GM19035 (cell line): ENCODE results near the gene PILRB.
A peak's percentile ranks its signal among the peaks of the same experiment; 100 is the strongest.
"Not testable (repeated sequence)": the region's sequence is repeated elsewhere in the genome, so short reads cannot be mapped to it uniquely, and the experiment has no call there.

ENCODE experiments used
- ATAC-seq: cut with Tn5 transposase; IDR thresholded peaks from one replicate; pipeline ENCODE4 v1.9.1; 2021; ENCODE audit not compliant: unreplicated experiment

The PILRB gene

DNA sequence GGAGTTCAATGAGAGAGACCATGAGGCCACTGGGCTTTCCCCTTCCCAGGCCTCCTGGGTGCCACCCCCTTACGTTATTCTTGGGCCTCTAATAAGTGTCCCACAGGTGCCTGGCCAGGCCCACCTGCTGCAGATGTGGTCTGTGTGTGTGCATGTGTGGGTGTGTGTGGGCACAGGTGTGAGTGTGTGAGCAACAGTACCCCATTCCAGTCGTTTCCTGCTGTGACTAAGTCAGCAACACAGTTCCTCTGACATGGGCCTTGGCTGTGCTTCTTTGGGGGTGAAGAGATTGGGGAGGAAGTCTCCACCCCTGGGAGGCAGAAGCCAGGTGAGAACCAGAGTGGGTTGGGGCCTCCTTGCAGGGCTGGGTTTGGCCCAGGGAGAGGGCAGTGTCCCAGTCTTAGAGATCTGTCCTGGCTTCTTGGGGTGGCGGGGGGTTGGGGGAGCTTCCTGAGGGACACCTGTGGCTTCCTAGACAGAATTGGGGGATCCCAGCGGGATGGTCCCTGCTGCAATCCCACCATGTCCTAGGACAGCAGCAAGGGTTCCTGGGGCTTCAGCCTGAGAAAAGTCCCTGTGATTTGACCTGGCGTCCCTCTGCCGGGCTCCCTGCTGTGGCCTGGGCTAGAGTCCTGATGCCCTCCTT is 4.1 kb upstream of the PILRB start:
- ATAC-seq: no peak

- no peak for ATAC-seq
These were observed 1.4 kb upstream of the PILRB start for GRCh38 chr7:100356416-100357068.

DNA sequence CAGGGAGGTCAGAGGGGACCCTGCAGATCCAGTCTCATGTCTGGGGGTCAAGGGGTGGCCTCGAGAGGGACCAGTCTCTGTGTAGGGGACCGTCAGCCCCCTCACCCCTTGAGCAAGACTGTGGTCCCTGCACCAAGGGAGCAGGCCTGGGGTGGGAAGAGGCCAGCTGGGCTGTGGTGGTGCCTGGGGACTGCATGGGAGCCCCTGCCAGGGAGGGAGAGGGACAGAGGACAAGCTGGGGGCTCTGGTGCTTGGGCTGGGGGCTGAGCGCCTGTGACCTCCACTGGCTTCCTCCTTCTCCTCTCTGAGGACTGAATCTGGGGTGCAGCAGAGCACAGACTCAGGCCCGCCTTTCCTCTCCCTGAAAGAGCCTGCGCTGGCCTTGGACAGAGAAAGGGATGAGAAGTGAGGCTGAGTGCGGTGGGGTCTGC is 771 bp upstream of the PILRB start:
- no peak for ATAC-seq

DNA sequence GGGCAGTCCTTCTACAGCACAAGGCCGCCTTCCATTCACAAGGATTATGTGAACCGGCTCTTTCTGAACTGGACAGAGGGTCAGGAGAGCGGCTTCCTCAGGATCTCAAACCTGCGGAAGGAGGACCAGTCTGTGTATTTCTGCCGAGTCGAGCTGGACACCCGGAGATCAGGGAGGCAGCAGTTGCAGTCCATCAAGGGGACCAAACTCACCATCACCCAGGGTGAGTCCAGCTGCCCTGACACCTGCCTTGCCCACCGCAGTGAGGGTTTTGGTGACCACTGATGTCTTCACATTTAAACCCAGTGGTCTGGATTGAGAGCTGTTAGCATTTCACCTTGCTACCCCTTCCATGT is 918 bp downstream of the PILRB start:
- ATAC-seq: no peak

DNA sequence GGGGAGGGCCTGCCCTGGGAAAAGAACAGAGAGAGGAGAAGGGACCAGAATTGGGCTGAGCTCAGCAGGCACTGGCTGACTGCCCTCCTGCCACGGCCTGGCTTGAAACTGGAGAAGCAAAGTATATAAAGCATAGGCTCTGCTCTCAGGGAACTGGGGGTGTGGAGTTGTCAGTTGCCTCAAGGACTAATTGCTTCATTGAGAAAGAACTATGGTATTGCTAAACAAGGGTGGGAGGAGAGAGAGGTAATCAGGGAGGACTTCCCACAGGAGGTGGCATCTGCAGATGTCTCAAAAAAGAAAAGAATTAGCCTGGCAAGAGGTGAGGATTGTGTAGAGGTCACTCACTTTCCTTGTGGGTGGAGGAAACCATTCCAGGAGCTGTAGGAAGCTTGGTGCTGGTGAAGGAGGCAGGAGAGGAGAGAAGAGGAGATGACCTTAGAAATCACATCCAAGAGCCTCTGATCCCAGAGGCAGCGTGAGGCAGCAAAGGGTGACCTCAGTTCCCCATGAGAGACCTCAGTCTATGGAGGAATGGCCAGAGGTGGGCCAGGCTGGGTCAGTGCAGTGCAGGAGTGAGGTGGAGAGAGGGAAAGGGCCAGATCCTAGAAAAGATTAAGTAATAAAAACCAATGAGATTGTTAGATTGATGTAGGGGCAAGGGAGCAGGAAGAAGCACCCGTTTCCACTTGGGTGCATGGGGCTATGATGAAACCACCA is 2.4 kb downstream of the PILRB start:
- ATAC-seq: no peak

- ATAC-seq: no peak
These were observed 5.2 kb downstream of the PILRB start for GRCh38 chr7:100363098-100363497.

GRCh38 chr7:100363797-100364196 is 5.9 kb downstream of the PILRB start:
- ATAC-seq: not testable (repeated sequence)

DNA sequence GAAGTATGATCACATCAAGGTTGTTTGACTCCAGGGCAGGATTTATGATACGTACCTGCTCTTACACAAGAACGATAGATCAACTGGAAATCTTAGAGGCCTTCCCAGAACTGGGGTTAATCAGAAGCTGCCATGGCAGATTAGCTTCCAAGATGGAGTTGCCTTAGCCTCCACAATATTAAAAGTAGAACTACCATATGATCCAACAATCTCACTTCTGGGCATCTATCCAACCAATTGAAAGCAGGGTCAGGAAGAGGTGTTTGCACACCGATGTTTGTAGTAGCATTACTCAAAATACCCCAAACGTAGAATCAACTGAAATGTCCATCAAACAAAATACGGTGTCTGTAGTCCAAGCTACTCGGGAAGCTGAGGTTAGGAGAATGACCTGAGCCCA is 6.6 kb downstream of the PILRB start:
- no peak for ATAC-seq

DNA sequence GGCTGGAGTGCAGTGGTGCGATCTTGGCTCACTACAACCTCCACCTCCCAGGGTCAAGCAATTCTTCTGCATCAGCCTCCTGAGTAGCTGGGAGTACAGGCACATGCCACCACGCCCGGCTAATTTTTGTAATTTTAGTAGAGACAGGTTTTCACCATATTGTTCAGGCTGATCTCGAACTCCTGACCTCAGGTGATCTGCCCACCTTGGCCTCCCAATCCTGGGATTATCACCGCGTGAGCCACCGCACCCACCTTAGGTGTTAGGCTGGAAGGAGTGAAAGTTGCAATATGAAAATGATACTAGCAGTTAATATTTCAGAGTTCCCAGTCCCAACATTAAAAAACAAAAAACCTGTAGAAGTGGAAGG is 8.1 kb downstream of the PILRB start:
- not testable (repeated sequence) for ATAC-seq

DNA sequence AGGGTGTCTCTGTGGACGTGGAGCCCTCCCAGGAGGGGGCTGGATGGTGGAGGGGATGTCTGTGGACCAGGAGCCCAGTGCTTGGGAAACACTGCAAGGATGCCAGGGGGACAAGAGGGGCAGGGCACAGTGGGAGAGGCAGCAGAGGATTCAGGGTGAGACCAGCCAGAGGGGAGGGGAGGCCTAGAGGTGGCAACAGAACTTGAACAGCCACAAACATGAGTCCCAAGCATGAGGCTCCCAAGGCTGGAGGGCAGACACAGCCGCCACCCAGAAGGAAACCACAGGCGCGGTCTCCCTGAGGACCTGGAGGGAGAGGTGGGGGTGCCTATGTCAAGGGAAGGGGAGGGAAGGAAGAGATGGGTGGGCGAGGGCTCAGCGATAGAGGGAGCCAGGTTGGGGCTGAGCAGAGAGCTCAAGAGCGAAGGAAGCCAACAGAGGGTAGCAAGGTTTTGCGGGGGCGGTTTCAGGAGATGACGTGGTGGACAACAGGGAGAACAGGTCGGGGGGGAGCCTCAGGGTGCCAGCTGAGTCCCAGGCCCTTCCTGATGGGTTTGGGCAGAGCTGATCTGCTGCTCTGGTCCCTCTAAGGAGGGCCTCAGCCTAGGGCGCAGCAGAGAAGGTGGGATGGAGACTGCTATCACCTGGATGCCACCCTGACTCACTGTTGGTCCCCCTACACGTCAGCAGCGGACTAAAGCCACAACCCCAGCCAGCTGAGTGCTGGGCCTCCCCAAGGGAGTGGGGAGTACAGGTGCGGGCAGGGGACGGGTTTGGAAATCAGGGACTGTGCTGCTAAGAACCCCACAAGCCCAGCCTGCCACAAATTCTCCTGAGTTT is 8.7 kb downstream of the PILRB start:
- no peak for ATAC-seq

DNA sequence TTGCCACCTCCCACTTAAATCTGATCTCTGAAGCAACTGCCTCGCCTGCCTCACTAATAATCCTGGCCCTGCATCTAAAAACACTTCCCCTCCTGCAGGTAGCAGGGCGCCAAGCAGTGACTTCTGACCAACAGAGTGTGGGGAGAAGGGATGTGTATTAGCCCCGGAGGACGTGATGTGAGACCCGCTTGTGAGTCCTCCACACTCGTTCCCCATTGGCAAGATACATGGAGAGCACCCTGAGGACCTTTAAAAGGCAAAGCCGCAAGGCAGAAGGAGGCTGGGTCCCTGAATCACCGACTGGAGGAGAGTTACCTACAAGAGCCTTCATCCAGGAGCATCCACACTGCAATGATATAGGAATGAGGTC is 9.3 kb downstream of the PILRB start:
- no peak for ATAC-seq

DNA sequence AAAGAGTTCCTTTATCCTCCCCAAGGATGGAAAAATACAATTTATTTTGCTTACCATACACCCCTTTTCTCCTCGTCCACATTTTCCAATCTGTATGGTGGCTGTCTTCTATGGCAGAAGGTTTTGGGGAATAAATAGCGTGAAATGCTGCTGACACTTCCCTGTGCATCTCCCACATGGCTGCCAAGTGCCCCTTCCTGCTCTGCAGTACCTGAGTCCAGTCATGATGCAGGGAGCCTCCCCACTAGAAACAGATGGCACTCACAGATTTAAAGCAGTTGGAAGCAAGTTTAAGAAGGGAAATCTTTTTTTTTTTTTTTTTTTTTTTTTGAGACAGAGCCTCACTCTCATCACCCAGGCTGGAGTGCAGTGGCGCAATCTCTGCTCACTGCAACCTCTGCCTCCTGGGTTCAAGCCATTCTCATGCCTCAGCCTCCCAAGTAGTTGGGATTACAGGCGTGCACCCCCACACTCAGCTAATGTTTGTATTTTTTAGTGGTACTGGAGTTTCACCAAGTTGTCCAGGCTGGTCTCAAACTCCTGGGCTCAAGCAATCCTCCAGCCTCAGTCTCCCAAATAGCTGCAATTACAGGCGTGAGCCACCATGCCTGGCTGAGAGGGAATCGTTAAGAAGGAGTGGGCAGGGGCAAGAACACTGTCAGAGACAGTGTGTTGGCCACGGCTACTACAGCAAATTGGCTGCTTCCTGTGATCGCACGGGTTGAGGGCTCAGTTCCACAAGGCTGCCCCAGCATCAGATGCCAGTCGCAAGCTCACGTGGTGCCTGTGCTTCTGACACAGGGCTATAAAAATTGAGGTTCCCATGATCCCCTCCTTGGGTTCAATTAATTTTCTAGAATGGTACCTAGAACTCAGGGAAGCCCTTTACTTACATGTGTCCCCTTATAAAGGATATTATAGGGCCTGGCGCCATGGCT is 10.0 kb downstream of the PILRB start:
- ATAC-seq: no peak

- peak; percentile 64 for ATAC-seq
These were observed 11.2 kb downstream of the PILRB start for GRCh38 chr7:100369105-100369504.

- ATAC-seq: no peak
These were observed 12.4 kb downstream of the PILRB start for GRCh38 chr7:100370303-100370702.

DNA sequence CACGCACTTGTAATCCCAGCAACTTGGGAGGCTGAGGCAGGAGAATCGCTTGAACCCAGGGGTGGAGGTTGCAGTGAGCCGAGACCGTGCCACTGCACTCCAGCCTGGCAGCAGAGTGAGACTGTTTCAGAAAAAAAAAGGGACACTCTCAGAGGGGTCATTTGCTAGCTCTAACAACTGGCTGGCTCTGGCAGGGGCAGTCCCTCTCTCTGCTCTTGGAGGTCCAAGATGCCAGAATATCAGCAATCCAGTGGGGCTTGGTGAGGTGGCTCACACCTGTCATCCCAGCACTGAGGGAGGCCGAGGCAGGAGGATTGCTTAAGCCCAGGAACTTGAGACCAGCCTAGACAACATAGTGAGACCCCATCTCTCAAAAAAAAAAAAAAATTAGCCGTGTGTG is 12.8 kb downstream of the PILRB start:
- no peak for ATAC-seq

DNA sequence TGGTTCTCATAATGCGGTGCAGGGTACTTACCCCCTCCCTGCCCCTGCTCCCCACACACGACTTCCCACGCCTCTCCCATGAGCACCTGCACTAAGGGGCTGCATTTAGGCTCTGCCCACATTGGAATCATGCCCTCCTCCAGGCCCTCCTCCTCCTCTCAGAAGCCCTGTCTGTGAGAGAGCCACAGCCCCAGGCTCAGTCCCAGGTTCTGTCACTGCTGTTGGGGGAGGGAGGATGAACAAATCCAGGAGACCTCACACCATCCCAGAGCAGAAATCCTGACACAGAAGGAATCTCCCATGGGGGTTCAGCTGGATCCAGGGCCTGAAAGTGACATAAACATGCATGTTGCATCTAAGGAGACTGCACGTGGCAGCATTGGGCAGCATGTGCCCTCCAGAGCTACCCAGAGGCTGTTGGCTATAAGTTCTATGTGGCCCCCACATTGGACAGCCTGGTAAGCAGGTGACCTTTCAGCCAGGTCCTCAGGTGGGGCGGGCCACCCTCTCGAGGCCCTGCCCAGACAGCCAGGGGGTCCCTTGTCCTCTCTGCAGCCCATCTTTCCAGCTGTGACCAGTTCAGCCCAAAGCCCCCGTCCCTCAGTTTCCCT is 13.7 kb downstream of the PILRB start:
- no peak for ATAC-seq

DNA sequence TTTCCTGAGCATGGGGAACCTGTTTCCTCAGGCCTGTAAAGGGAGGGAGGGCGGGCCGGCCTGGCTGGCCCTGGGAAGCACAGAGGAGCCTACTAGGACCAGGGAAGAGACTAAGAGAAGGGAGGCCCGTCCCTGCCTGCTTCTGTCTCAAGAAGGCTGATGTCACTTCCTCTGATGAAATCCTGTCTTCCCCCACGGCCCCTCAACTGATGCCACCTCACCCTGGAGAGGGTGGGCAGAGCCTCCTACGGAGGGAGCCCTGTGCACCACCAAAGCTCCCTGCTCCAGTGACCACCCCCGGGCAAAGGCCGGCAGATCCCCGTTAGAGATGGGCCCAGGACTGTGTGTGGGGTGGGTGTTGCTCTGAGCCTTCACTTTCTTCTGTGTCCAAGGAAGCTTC is 14.3 kb downstream of the PILRB start:
- no peak for ATAC-seq

- ATAC-seq: no peak
These were observed 14.8 kb downstream of the PILRB start for GRCh38 chr7:100372694-100373093.

GRCh38 chr7:100373261-100373831 is 15.4 kb downstream of the PILRB start, which contains the start of gene PILRA:
Gene PILRA, plus strand, starts transcription at chr7:100373487. Its CDS starts 170 bp downstream, at chr7:100373657.
- ATAC-seq: no peak
